Endothelial cell of umbilical vein (primary cell): ENCODE data around the gene DNAJC3. TPM values are rescaled to one million over a fixed set of nuclear protein-coding genes. Genes with fewer than 3 reads are reported as not detected.

Source experiments
- BruUV-seq: library from RNA; stranded (reverse); fragments of 400-500 nt; replicated peaks from 2 replicates; lab custom pipeline; 2021; lab: Mats Ljungman, UMichigan
- CTCF ChIA-PET: fragments of 300-600, 350-600 bp; sonication (Branson Sonifier 250); formaldehyde crosslinking; loops from one replicate; lab custom pipeline; 2021; ENCODE audit warnings: antibody characterized with exemption, inconsistent platforms; lab: Charles Lee
- POLR2A ChIA-PET: fragments of 300-600, 350-600 bp; sonication (Branson Sonifier 250); formaldehyde crosslinking; loops from one replicate; lab custom pipeline; 2021; ENCODE audit warnings: antibody characterized with exemption, inconsistent platforms; lab: Charles Lee
- DNase-seq: peaks from one replicate; pipeline ENCODE4 v3.0.0-alpha.2; 2011; ENCODE audit warnings: low read depth, low spot score
- FAIRE-seq: peaks from 2 replicates; lab custom pipeline; 2011; peaks lifted over from hg19 to GRCh38; lab: Jason Lieb, UNC
- H2AFZ ChIP-seq: 2 replicates; pipeline ENCODE4 v1.6.0; 2012; ENCODE audit warnings: low read depth, low read length, control low read depth, inconsistent platforms
- H3K27ac ChIP-seq: 2 replicates; pipeline ENCODE4 v1.5.1; 2011; ENCODE audit warnings: low read depth, mild to moderate bottlenecking, control low read depth, low read length, moderate library complexity; ENCODE audit not compliant: insufficient read depth
- H3K27me3 ChIP-seq, 2 experiments: 2 replicates each; pipeline versions ENCODE4 v1.6.0 to v1.6.1; 2011; ENCODE audit warnings: low read length in 2 of 2, mixed read lengths in 1 of 2; ENCODE audit not compliant: control insufficient read depth in 2 of 2, insufficient read depth in 2 of 2
- H3K36me3 ChIP-seq, 2 experiments: 2 replicates in 1 of 2; 3 replicates in 1 of 2; pipeline ENCODE4 v1.5.1; 2011; ENCODE audit warnings: low read length in 2 of 2, mild to moderate bottlenecking in 1 of 2, moderate library complexity in 1 of 2; ENCODE audit not compliant: control insufficient read depth in 2 of 2, insufficient read depth in 2 of 2; ENCODE audit errors: extremely low read depth in 1 of 2
- H3K4me1 ChIP-seq: 3 replicates; pipeline ENCODE4 v1.5.1; 2011; ENCODE audit warnings: mild to moderate bottlenecking, low read length; ENCODE audit not compliant: control insufficient read depth, insufficient read depth; ENCODE audit errors: extremely low read depth
- H3K4me2 ChIP-seq: 2 replicates; pipeline ENCODE4 v1.6.1; 2011; ENCODE audit warnings: low read length, control low read depth, mixed read lengths; ENCODE audit not compliant: insufficient read depth
- H3K4me3 ChIP-seq, 3 experiments: fragments of 200-600 bp in 1 of 3; sonication (generic), shearing (Covaris generic) in 1 of 3; replicated peaks in 1 of 3; 2 replicates each; pipeline ENCODE4 v1.5.1; 2011 to 2016; ENCODE audit warnings: control low read depth in 3 of 3, low read length in 3 of 3, mild to moderate bottlenecking in 2 of 3, inconsistent platforms in 1 of 3, low read depth in 1 of 3, moderate library complexity in 1 of 3; ENCODE audit not compliant: insufficient read depth in 1 of 3
- H3K79me2 ChIP-seq: 2 replicates; pipeline ENCODE4 v1.6.0; 2012; ENCODE audit warnings: low read length, inconsistent platforms; ENCODE audit not compliant: control insufficient read depth, insufficient read depth
- H3K9ac ChIP-seq: replicated peaks from 2 replicates; pipeline ENCODE3; 2011; ENCODE audit warnings: low read length, control low read depth; ENCODE audit not compliant: insufficient read depth; ENCODE audit errors: extremely low read depth
- H3K9me1 ChIP-seq: replicated peaks from 3 replicates; pipeline ENCODE4 v1.6.0; 2011; ENCODE audit warnings: mild to moderate bottlenecking, low read length; ENCODE audit not compliant: control insufficient read depth, insufficient read depth; ENCODE audit errors: extremely low read depth
- H3K9me3 ChIP-seq: replicated peaks from 2 replicates; pipeline ENCODE4 v1.5.1; 2012; ENCODE audit warnings: low read length, inconsistent platforms; ENCODE audit not compliant: control insufficient read depth, insufficient read depth
- H4K20me1 ChIP-seq: replicated peaks from 2 replicates; pipeline ENCODE3; 2011; ENCODE audit warnings: mild to moderate bottlenecking, low read length; ENCODE audit not compliant: control insufficient read depth, insufficient read depth; ENCODE audit errors: extremely low read depth
- EZH2 ChIP-seq: IDR thresholded peaks from 2 replicates; pipeline ENCODE4 v1.6.1; 2012; ENCODE audit warnings: borderline replicate concordance, low read depth, mild to moderate bottlenecking, moderate library complexity, low read length, inconsistent platforms; ENCODE audit not compliant: severe bottlenecking
- FOS ChIP-seq: IDR thresholded peaks from 2 replicates; pipeline ENCODE4 v1.6.1; 2011; ENCODE audit warnings: mild to moderate bottlenecking, low read length, moderate library complexity, borderline replicate concordance; ENCODE audit not compliant: insufficient read depth
- GATA2 ChIP-seq: IDR thresholded peaks from 2 replicates; pipeline ENCODE4 v1.7.0; 2011; ENCODE audit warnings: low read depth, mild to moderate bottlenecking, moderate library complexity, mixed read lengths, low read length; ENCODE audit not compliant: insufficient read length, insufficient read depth
- JUN ChIP-seq: IDR thresholded peaks from 2 replicates; pipeline ENCODE4 v1.6.1; 2011; ENCODE audit warnings: borderline replicate concordance, low read depth; ENCODE audit not compliant: insufficient read length, insufficient read depth
- MYC ChIP-seq: IDR thresholded peaks from one replicate; pipeline ENCODE4 v1.6.1; 2011; ENCODE audit warnings: mild to moderate bottlenecking, low read depth, low read length
- POLR2A ChIP-seq: IDR thresholded peaks from 2 replicates; pipeline ENCODE4 v1.6.1; 2012; ENCODE audit warnings: low read depth, mild to moderate bottlenecking, control low read depth, low read length
- POLR2AphosphoS5 ChIP-seq: IDR thresholded peaks from 2 replicates; pipeline ENCODE4 v1.6.1; 2012; ENCODE audit warnings: low read depth, mild to moderate bottlenecking, control low read depth, low read length, moderate library complexity; ENCODE audit not compliant: insufficient read depth
- dilution Hi-C: fragments of 300-500 bp; cut with MboI; formaldehyde crosslinking; loops from one replicate; pipeline ENCODE4 v1.15.0; 2019; ENCODE audit warnings: low sequenced_read_pairs; ENCODE audit not compliant: extremely low pct_ligation_motif_present
- intact Hi-C: fragments of 100-400 bp; cut with micrococcal nuclease; formaldehyde crosslinking; loops from one replicate; pipeline ENCODE4 v1.10.0; 2022
- polyA plus RNA-seq, 4 experiments: library from polyadenylated mRNA; depleted of rRNA in 3 of 4; stranded (reverse) in 3 of 4; unstranded in 1 of 4; fragments of >200 nt; gene quantifications; 2 replicates each; pipeline versions ENCODE4 v1.2.1 to v1.2.3, GENCODE V29; 2011 to 2012; ENCODE audit warnings: missing spikeins in 1 of 4
- total RNA-seq: library from RNA; stranded (reverse); gene quantifications from 2 replicates; pipeline ENCODE4 v1.2.3, GENCODE V29; 2021
- TF ChIP-seq, protein P1 (sequence below): IDR thresholded peaks from 2 replicates; pipeline ENCODE4 v1.6.1; 2011; ENCODE audit not compliant: insufficient read depth, insufficient read length
- TF ChIP-seq, protein P2 (sequence below), 2 donors: IDR thresholded peaks; 1 replicate in 1 of 2; 2 replicates in 1 of 2; pipeline ENCODE4 v1.5.1; 2011; ENCODE audit warnings: low read length in 2 of 2, mild to moderate bottlenecking in 2 of 2, moderate library complexity in 2 of 2, control low read depth in 1 of 2, inconsistent platforms in 1 of 2, low read depth in 1 of 2; ENCODE audit not compliant: insufficient read depth in 1 of 2; ENCODE audit errors: extremely low read depth in 1 of 2

Gene DNAJC3
- total and polyA plus RNA-seq, 2 donors (not counting 3 experiments of a cell fraction or from before 2014, with no cell fraction given), result 17.0 to 51.2 TPM

- ChIA-PET POLR2A (no interaction called here), CTCF (no interaction called here)
- no peaks in the 10 kb centered on the region for H3K27me3 ChIP-seq
- dilution Hi-C loops, result no loop called here
- H3K4me2 ChIP-seq, result no peak overlapping the region
- peaks cover 0 to 6% of the 10 kb centered on the region in 2 experiments for H3K36me3 ChIP-seq
- no peaks in the 10 kb centered on the region for H3K9me3 ChIP-seq
- intact Hi-C loops, result no loop called here
- no peak overlapping the region for H2AFZ ChIP-seq
- H3K9me1 ChIP-seq, result no peaks in the 10 kb centered on the region
- H4K20me1 ChIP-seq, result no peaks in the 10 kb centered on the region
- H3K27ac ChIP-seq, result no peak overlapping the region
- no peak overlapping the region for H3K4me3 ChIP-seq
- H3K9ac ChIP-seq, result no peak overlapping the region
- no peaks in the 10 kb centered on the region for H3K4me1 ChIP-seq
- TF ChIP-seq GATA2, result no peak
- TF ChIP-seq EZH2, result no peak
- no peak for TF ChIP-seq JUN
- TF ChIP-seq POLR2AphosphoS5, result no peak
- TF ChIP-seq, protein P1, sequence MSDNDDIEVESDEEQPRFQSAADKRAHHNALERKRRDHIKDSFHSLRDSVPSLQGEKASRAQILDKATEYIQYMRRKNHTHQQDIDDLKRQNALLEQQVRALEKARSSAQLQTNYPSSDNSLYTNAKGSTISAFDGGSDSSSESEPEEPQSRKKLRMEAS, result no peak
- TF ChIP-seq MYC, result no peak
- TF ChIP-seq FOS, result no peak
- DNase-seq (no peak), FAIRE-seq (no peak)
- peaks cover 31% of the 10 kb centered on the region for H3K79me2 ChIP-seq
- no TSS peak for BruUV-seq
Measured at GRCh38 chr13:95726876-95727275, 49.9 kb downstream of the DNAJC3 start.

- no TSS peak for BruUV-seq
- no peaks in the 10 kb centered on the region for H4K20me1 ChIP-seq
- H3K27me3 ChIP-seq, result no peaks in the 10 kb centered on the region
- H2AFZ ChIP-seq, result no peak overlapping the region
- POLR2A ChIA-PET, result no interaction called here
- CTCF ChIA-PET, result no interaction called here
- no peaks in the 10 kb centered on the region for H3K4me1 ChIP-seq
- H3K9ac ChIP-seq, result no peak overlapping the region
- FAIRE-seq, result no peak
- TF ChIP-seq EZH2 (no peak), JUN (no peak), POLR2AphosphoS5 (no peak), FOS (no peak), POLR2A (no peak), MYC (no peak), GATA2 (no peak)
- TF ChIP-seq, protein P2, sequence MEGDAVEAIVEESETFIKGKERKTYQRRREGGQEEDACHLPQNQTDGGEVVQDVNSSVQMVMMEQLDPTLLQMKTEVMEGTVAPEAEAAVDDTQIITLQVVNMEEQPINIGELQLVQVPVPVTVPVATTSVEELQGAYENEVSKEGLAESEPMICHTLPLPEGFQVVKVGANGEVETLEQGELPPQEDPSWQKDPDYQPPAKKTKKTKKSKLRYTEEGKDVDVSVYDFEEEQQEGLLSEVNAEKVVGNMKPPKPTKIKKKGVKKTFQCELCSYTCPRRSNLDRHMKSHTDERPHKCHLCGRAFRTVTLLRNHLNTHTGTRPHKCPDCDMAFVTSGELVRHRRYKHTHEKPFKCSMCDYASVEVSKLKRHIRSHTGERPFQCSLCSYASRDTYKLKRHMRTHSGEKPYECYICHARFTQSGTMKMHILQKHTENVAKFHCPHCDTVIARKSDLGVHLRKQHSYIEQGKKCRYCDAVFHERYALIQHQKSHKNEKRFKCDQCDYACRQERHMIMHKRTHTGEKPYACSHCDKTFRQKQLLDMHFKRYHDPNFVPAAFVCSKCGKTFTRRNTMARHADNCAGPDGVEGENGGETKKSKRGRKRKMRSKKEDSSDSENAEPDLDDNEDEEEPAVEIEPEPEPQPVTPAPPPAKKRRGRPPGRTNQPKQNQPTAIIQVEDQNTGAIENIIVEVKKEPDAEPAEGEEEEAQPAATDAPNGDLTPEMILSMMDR (IDR thresholded peaks at IDR 0.05; ENCODE audit: extremely low read depth in 1 of 2, insufficient read depth in 1 of 2, low read depth in 1 of 2, low read length in 2 of 2), result no peak
- TF ChIP-seq, protein P1, result no peak
- no peak for DNase-seq
- intact Hi-C loops (no loop called here), dilution Hi-C loops (no loop called here)
- no peak overlapping the region for H3K4me3 ChIP-seq
- no peak overlapping the region for H3K27ac ChIP-seq
- peaks cover 36% of the 10 kb centered on the region for H3K79me2 ChIP-seq
- no peak overlapping the region for H3K4me2 ChIP-seq
- no peaks in the 10 kb centered on the region for H3K9me1 ChIP-seq
- H3K9me3 ChIP-seq, result no peaks in the 10 kb centered on the region
- peaks cover 0 to 3% of the 10 kb centered on the region in 2 experiments for H3K36me3 ChIP-seq
Measured at GRCh38 chr13:95728957-95729356, 52.0 kb downstream of the DNAJC3 start.
